H1 (cell line): ENCODE results near the gene SERGEF. TPM values are rescaled to one million over a fixed set of nuclear protein-coding genes. Genes with fewer than 3 reads are reported as not detected.

Experiments
- CBX5 ChIP-seq: fragments of 300-800, 300-1000 bp; sonication (generic); IDR thresholded peaks from 2 replicates; pipeline ENCODE4 v1.7.1; 2016; ENCODE audit warnings: antibody characterized with exemption, low read length, low read depth
- CHD1 ChIP-seq: IDR thresholded peaks from 2 replicates; pipeline ENCODE4 v1.6.1; 2012; ENCODE audit warnings: low read depth, low read length, improper control_type of control experiment
- CHD7 ChIP-seq: fragments of 300-600 bp; sonication (generic); IDR thresholded peaks from 2 replicates; pipeline ENCODE4 v1.7.1; 2012; ENCODE audit warnings: low read length, moderate library complexity, mild to moderate bottlenecking, inconsistent platforms; ENCODE audit not compliant: insufficient replicate concordance
- FOSL1 ChIP-seq: IDR thresholded peaks from 2 replicates; pipeline ENCODE4 v1.6.1; 2011; ENCODE audit warnings: mild to moderate bottlenecking, low read depth, low read length, moderate library complexity; ENCODE audit not compliant: insufficient read depth
- KDM4A ChIP-seq: IDR thresholded peaks from one replicate; pipeline ENCODE4 v1.7.1; 2012; ENCODE audit warnings: low read depth, mild to moderate bottlenecking, moderate library complexity, low read length, inconsistent platforms; ENCODE audit not compliant: severe bottlenecking
- NANOG ChIP-seq: IDR thresholded peaks from 2 replicates; pipeline ENCODE4 v1.6.1; 2011; ENCODE audit warnings: low read length, low read depth, mild to moderate bottlenecking, inconsistent platforms; ENCODE audit not compliant: insufficient read depth, poor library complexity, severe bottlenecking
- POLR2AphosphoS5 ChIP-seq: IDR thresholded peaks from 2 replicates; pipeline ENCODE4 v1.6.1; 2011; ENCODE audit warnings: low read depth, low read length
- POU5F1 ChIP-seq: IDR thresholded peaks from 2 replicates; pipeline ENCODE4 v1.6.1; 2011; ENCODE audit warnings: low read depth, mild to moderate bottlenecking, low read length, moderate library complexity
- SP1 ChIP-seq: IDR thresholded peaks from 2 replicates; pipeline ENCODE4 v1.6.1; 2011; ENCODE audit warnings: low read depth, low read length
- SRF ChIP-seq: IDR thresholded peaks from 2 replicates; pipeline ENCODE4 v1.6.1; 2011; ENCODE audit warnings: mild to moderate bottlenecking, low read depth, low read length, moderate library complexity
- SUZ12 ChIP-seq: fragments of 200-600 bp; sonication (generic); IDR thresholded peaks from 2 replicates; pipeline ENCODE4 v1.6.1; 2012; ENCODE audit warnings: mild to moderate bottlenecking, inconsistent platforms, low read length, moderate library complexity, mixed read lengths
- polyA plus RNA-seq, 7 experiments: library from polyadenylated mRNA; depleted of rRNA in 3 of 7; stranded (reverse) in 5 of 7; unstranded in 2 of 7; fragments of >200 nt in 5 of 7; fragments of 200-250 nt in 2 of 7; gene quantifications; 1 replicate in 5 of 7; 2 replicates in 1 of 7; 4 replicates in 1 of 7; pipeline versions ENCODE4 v1.2.1 to v1.2.3, GENCODE V29; 2011 to 2013; ENCODE audit warnings: missing spikeins in 2 of 7, mixed read lengths in 2 of 7
- total RNA-seq: library from RNA; stranded (reverse); fragmentation: NEBNext Ultra II Directional; extraction: Animal tissue kit (Norgen Biotek cat#: 25700); gene quantifications from 2 replicates; pipeline ENCODE4 v1.2.1, GENCODE V29; 2021

Gene SERGEF
- total and polyA plus RNA-seq, 2 of the 8 experiments (the other 6 are each of a cell fraction or from before 2014, with no cell fraction given) = 16.6 to 28.8 TPM

GRCh38 chr11:17775035-17775348, 237.9 kb downstream of the SERGEF start (continued):
- TF ChIP-seq CHD7 = no peak
- no peak for TF ChIP-seq POU5F1
- TF ChIP-seq SUZ12 = no peak
- TF ChIP-seq SRF = no peak
- no peak for TF ChIP-seq POLR2AphosphoS5
- TF ChIP-seq SP1 = no peak
- no peak for TF ChIP-seq CHD1
- TF ChIP-seq NANOG = no peak
- TF ChIP-seq CBX5 = no peak
- no peak for TF ChIP-seq KDM4A
- no peak for TF ChIP-seq FOSL1
